HTR-8/SVneo (cell line): ENCODE measurements around the gene ZNF487.

Source experiments
- DNase-seq: peaks from one replicate; pipeline ENCODE4 v3.0.0; 2011; ENCODE audit warnings: low spot score, mixed read lengths; ENCODE audit not compliant: insufficient read length
- FAIRE-seq: peaks from 2 replicates; lab custom pipeline; 2011; peaks lifted over from hg19 to GRCh38; lab: Jason Lieb, UNC

The ZNF487 gene

GRCh38 chr10:43471935-43472720 is 35.2 kb downstream of the ZNF487 start:
- FAIRE-seq (no peak), DNase-seq (no peak)

- no peak for FAIRE-seq
- DNase-seq: no peak
Measured at GRCh38 chr10:43479275-43479674, 42.4 kb downstream of the ZNF487 start.

DNA sequence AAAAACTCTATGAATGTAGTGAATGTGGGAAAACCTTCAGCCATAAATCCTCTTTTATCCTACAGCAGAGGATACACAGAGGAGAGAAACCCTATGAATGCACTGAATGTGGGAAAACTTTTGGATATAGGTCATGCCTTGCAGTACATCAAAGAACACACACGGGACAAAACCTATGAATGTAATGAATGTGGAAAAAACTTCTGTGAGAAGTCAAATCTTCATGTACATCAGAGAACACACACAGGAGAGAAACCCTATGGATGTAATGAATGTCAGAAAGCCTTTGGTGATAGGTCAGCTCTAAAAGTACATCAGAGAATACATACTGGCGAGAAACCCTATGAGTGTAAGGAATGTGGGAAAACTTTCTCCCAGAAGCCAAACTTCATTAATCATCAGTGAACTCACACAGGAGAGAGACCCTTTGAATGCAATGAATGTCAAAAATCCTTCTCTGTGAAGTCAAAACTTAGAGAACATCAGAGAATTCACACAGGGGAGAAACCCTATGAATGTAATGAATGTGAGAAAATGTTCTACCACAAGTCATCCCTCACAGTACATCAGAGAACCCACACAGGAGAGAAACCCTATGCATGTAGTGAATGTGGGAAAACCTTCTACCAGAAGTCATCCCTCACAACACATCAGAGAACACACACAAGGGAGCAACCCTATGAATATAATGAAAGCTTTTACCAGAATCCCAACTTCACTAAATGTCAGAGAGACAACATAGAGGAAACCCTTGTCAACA is 45.6 kb downstream of the ZNF487 start:
- no peak for FAIRE-seq

GRCh38 chr10:43491855-43492254 is 54.9 kb downstream of the ZNF487 start:
- FAIRE-seq (no peak), DNase-seq (no peak)

More for the DNA sequence above, 45.6 kb downstream of the ZNF487 start:
- DNase-seq: no peak

GRCh38 chr10:43502931-43503330 is 66.0 kb downstream of the ZNF487 start:
- FAIRE-seq: peak; percentile 20

GRCh38 chr10:43524434-43525247 is 87.7 kb downstream of the ZNF487 start:
- FAIRE-seq (peak; percentile 42), DNase-seq (no peak)

More at GRCh38 chr10:43502931-43503330, 66.0 kb downstream of the ZNF487 start:
- no peak for DNase-seq
